Right ventricle myocardium superior (tissue), 1 donor: ENCODE measurements around the gene GPC4. TPM values are rescaled to one million over a fixed set of nuclear protein-coding genes. Genes with fewer than 3 reads are reported as not detected.

Experiments used
- ATAC-seq: fragments of 200-7000 bp; cut with Tn5 transposase; one replicate; pipeline ENCODE4 v1.9.1; 2020; ENCODE audit warnings: mild to moderate bottlenecking; ENCODE audit not compliant: poor library complexity
- DNase-seq: peaks from one replicate; pipeline ENCODE4 v3.0.0-alpha.2; 2020
- intact Hi-C: fragments of 100-400 bp; cut with DNase I; formaldehyde crosslinking; loops from one replicate; pipeline ENCODE4 v1.11.2; 2022
- total RNA-seq: library from RNA; stranded (reverse); fragmentation: NEBNext Ultra II Directional; extraction: Animal tissue kit (Norgen Biotek cat#: 25700); gene quantifications from one replicate; pipeline ENCODE4 v1.2.1, GENCODE V29; 2021
- donor health status: DM: no; HTN: yes; CAD: no; lungs with severe emphysema.

GPC4 gene
- total RNA-seq, 1 donor from 2014 or later = 8.9 TPM

DNA sequence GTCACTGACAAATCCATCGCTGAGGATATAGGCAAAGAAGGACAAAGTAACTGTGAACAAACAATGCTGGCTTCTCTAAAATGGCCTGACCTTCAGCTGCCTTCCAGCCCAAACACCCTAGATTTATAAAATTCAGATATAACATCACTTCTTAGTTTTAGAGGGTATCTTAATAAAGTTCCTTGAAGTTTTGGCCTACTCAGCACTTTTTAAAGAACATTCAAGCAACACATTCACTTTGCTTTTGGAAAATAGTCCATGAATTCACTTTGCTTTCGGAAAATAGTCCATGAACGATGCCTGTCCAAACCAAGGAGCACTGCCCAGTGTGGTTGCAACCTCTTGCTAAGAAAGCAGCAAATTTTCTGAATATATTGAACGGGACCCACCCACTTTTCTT, 142.1 kb downstream of the GPC4 start:
- ATAC-seq (no peak), DNase-seq (no peak)
- intact Hi-C loops = no loop called here

DNA sequence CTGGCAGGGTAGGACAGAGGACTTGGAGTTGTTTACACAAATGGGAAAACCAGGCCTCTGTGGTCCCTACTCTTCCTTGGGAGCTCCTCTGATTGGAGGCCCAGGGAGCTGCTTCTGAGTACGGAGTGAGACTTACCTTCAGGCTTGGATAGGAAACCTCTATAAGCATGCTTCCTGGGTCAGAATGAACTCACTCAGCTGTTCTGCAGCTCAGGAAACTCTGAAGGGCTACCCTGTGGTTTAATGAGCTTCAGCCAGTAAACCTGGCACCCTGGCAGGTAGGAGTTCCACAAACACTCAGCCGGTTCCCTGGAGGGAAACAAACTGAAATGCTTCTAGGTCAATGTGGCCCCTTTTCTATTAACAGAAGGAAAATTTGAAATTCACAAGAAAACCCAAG, 146.1 kb downstream of the GPC4 start:
- ATAC-seq = no peak
- no peak for DNase-seq
- intact Hi-C loops = no loop called here

DNA sequence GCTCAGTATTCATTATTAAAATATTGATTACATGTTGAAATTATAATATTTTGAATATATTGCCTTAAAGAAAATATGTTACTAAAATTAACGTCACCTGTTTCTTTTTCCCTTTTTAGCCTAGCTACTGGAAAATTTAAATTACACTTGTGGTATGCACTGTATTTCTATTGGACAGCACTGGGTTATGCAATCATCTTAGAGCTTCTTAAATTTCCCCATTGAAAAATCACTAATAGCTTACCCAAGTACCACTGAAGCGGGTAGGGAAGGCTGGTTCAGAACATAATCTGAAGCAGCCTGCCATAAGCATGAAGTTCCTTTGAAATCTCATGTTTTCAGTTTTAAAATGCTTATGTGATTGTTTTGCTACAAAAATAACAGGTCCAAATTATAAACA, 147.7 kb downstream of the GPC4 start:
- DNase-seq (no peak), ATAC-seq (no peak)
- intact Hi-C loops = no loop called here

DNA sequence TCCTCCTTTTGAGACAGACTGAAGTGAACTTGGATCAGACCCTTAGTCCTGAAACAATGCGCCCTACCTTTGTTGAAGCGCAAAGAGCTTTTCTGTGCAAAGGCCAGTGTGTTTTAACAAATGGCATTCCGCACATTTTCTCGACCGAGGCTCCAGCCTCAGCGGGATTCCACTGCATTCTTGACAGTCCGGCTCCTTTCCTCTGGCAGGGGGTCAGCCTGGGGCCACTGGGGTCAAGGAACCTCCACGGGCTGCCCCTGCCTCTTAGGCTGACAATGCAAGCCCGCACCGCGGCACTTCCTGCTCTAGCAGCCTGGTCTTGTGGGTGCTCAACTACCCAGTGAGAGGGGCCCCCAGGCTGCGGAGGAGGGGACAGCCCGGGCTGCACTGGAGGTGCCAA, 150.0 kb downstream of the GPC4 start:
- intact Hi-C loops = no loop called here
- no peak for DNase-seq

DNA sequence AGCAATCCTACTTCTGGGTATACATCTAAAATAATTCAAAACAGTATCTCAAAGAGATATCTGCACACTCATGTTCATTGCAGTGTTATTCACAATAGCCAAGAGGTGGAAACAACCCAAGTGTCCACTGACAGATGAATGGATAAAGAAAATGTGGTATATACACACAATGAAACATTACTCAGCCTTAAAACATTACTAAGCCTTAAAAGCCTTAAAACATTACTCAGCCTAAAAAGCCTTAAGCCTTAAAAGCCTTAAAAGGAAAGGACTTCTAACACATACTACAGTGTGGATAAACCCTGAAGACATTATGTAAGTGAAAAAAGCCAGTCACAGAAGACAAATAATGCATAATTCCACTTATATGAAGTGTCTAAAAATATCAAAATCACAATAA, 156.8 kb downstream of the GPC4 start:
- ATAC-seq (no peak), DNase-seq (no peak)
- intact Hi-C loops = no loop called here

More for the DNA sequence above, 150.0 kb downstream of the GPC4 start:
- no peak for ATAC-seq

DNA sequence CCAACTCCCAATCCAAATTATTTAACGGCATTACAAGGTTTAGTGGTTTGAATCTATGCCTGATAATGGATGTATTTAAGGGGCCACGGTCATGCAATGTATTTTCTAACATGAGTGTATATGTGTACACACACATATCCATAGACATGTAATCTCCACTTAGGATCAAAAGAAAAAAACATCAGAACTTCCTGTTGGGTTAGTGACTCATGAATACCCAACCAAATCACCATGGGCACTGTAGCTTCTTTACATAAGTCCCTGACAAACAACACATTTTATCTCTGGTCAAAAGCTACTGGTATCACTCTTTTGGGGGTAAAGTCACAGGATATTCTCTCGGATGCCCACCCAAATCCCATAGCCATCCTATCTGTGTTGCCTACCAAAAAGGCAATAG, 160.6 kb downstream of the GPC4 start:
- DNase-seq (no peak), ATAC-seq (no peak)
- intact Hi-C loops = no loop called here

DNA sequence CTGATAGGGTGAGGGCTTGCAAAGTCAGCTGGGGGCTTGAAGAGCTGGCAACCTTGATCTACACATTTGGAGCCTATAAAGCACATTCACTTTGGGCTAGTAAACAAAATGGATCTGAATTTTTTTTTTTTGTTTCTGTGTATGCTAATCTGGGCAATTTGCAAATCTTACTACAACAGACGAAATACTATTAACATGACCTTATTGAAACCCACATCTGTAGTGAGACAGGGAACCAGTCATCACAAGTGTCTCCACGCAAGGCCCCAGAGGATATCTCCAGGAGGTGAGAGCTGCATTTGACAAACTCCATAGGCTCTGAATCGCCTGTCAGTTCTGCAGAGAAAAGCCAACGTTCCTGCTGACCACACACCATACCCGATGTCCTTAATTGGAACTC, 164.1 kb downstream of the GPC4 start:
- intact Hi-C loops = no loop called here
- DNase-seq (no peak), ATAC-seq (no peak)

DNA sequence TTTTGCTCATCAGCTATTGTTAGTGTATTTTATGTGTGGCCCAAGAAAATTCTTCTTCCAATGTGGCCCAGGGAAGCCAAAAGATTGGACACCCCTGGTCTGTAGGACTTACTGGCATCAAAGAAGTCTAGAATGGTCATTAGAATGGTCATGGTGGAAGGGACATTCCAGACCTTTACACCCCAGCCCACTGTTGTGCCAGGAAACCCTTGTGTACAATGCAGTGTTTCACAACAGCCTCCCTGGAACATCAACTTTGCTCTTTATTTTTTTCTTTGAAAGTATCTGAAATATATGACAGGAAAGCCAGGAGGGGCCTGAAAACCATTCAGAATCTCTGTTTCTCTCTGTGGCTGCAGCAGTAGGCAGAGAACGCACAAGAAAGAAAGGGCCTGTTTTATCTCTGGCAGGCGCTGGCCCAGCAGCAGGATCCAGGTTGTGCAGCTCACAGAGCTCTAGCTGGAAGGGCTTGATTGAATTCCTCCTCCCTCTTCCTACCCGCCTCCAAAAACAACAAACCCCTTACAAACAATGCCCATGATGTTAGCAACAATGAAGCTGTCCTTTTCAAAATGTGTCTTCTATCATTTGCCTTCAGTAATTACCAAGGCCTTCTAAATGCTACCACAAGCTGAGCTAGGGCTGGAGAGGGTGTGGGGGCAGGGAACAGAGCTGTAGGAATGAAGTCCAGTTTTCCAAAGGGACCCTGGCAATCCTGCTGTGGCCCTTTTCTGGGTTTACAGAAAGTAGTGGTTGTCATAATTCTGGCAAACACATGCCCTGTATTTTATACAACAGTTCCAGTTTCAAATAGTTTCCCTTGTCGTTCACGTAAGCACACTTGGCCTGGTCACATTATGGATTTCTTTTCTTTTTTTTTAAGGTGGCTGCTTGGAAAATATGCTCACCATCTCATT, 164.8 kb downstream of the GPC4 start:
- DNase-seq (no peak), ATAC-seq (no peak)
- intact Hi-C loops = no loop called here

Other genes starting within 250 kb of the GPC4 start
- gene TFDP3, start 197.1 kb downstream of the GPC4 start, total RNA-seq = not detected